ENCODE measurements around the gene ADAMTS17.

- TF ChIP-seq SP1 (CRISPR knock-in tag; IDR thresholded peaks at IDR 0.05) (no peak), POLR2AphosphoS5 (IDR thresholded peaks at IDR 0.05; ENCODE audit: control insufficient read depth, insufficient read depth, low read depth, low read length) (no peak), SRSF9 (IDR thresholded peaks at IDR 0.05; ENCODE audit: borderline replicate concordance, low read depth, low read length) (no peak), MEF2D (tag; conservative IDR thresholded peaks at IDR 0.05; ENCODE audit: low read depth) (no peak), TAF7 (tag; IDR thresholded peaks at IDR 0.05) (no peak), CBX5 (IDR thresholded peaks at IDR 0.05; ENCODE audit: borderline replicate concordance, low read depth) (no peak), NR3C1 (CRISPR knock-in tag; IDR thresholded peaks at IDR 0.05) (no peak), EGR1 (conservative IDR thresholded peaks at IDR 0.05) (no peak), SIN3A (IDR thresholded peaks at IDR 0.05; ENCODE audit: borderline replicate concordance in 2 of 2, control insufficient read depth in 1 of 2, low read depth in 2 of 2, low read length in 2 of 2) (no peak), REST (IDR thresholded peaks at IDR 0.05; ENCODE audit: borderline replicate concordance) (no peak), REST (CRISPR knock-in tag; IDR thresholded peaks at IDR 0.05; ENCODE audit: low read depth) (no peak)
These were observed 26.9 kb downstream of the ADAMTS17 start for GRCh38 chr15:100314809-100315400.
